IMR-90 (cell line): ENCODE data around the gene DDC. TPM values are rescaled to one million over a fixed set of nuclear protein-coding genes. Genes with fewer than 3 reads are reported as not detected.

Experiments
- ATAC-seq: fragments of 200-7000 bp; cut with Tn5 transposase; 2 replicates; pipeline ENCODE4 v1.9.1; 2020; ENCODE audit warnings: low read depth, mild to moderate bottlenecking, moderate library complexity
- BruUV-seq: library from RNA; stranded (reverse); fragments of 400-500 nt; replicated peaks from 2 replicates; lab custom pipeline; 2021; lab: Mats Ljungman, UMichigan
- CTCF ChIA-PET: fragments of 300-600 bp; formaldehyde crosslinking; extraction: SDS; loops from one replicate; lab custom pipeline; 2021; ENCODE audit warnings: antibody characterized with exemption; lab: Yijun Ruan, JAX
- POLR2A ChIA-PET: fragments of 300-600 bp; sonication (Branson Sonifier 250); formaldehyde crosslinking; loops from one replicate; lab custom pipeline; 2022; ENCODE audit warnings: antibody characterized with exemption; ENCODE audit not compliant: unreplicated experiment; lab: Charles Lee
- DNase-seq: peaks from one replicate; pipeline ENCODE4 v3.0.0; 2013
- H2AFZ ChIP-seq: replicated peaks from 2 replicates; pipeline ENCODE3; 2013; ENCODE audit warnings: low read length, mild to moderate bottlenecking; ENCODE audit not compliant: poor library complexity
- H2AK5ac ChIP-seq: 2 replicates; pipeline ENCODE4 v1.6.1; 2013; ENCODE audit warnings: low read depth, low read length, inconsistent platforms
- H2AK9ac ChIP-seq: replicated peaks from 2 replicates; pipeline ENCODE3; 2013; ENCODE audit warnings: mild to moderate bottlenecking, low read depth, low read length, moderate library complexity; ENCODE audit not compliant: poor library complexity
- H2BK120ac ChIP-seq: 2 replicates; pipeline ENCODE4 v1.6.1; 2013; ENCODE audit warnings: low read depth, low read length, inconsistent platforms
- H2BK15ac ChIP-seq: 3 replicates; pipeline ENCODE4 v1.6.1; 2013; ENCODE audit warnings: low read depth, low read length, inconsistent platforms
- H2BK20ac ChIP-seq: 2 replicates; pipeline ENCODE4 v1.6.1; 2013; ENCODE audit warnings: low read depth, mild to moderate bottlenecking, inconsistent platforms, low read length, moderate library complexity
- H2BK5ac ChIP-seq: 2 replicates; pipeline ENCODE4 v1.6.1; 2013; ENCODE audit warnings: mild to moderate bottlenecking, low read depth, low read length, inconsistent platforms; ENCODE audit not compliant: poor library complexity, severe bottlenecking
- H3K14ac ChIP-seq: replicated peaks from 2 replicates; pipeline ENCODE4 v1.6.1; 2013; ENCODE audit warnings: low read depth, low read length, inconsistent platforms
- H3K18ac ChIP-seq: 2 replicates; pipeline ENCODE4 v1.6.1; 2013; ENCODE audit warnings: low read depth, low read length, control low read depth
- H3K23ac ChIP-seq: 2 replicates; pipeline ENCODE4 v1.6.1; 2013; ENCODE audit warnings: low read depth, low read length, inconsistent platforms
- H3K27ac ChIP-seq: 2 replicates; pipeline ENCODE4 v1.5.1; 2013; ENCODE audit warnings: mild to moderate bottlenecking, control low read depth, low read length; ENCODE audit not compliant: insufficient read depth
- H3K27me3 ChIP-seq: 2 replicates; pipeline ENCODE4 v1.6.1; 2013; ENCODE audit warnings: low read length; ENCODE audit not compliant: control insufficient read depth, insufficient read depth
- H3K36me3 ChIP-seq: 2 replicates; pipeline ENCODE4 v1.6.1; 2013; ENCODE audit warnings: low read length, mixed read lengths; ENCODE audit not compliant: control insufficient read depth, insufficient read depth
- H3K4ac ChIP-seq: 2 replicates; pipeline ENCODE4 v1.6.1; 2013; ENCODE audit warnings: low read depth, low read length, inconsistent platforms
- H3K4me1 ChIP-seq: 2 replicates; pipeline ENCODE4 v1.6.1; 2013; ENCODE audit warnings: low read length, mixed read lengths; ENCODE audit not compliant: control insufficient read depth, insufficient read depth
- H3K4me2 ChIP-seq: 2 replicates; pipeline ENCODE4 v1.6.1; 2013; ENCODE audit warnings: low read depth, mild to moderate bottlenecking, control low read depth, low read length, moderate library complexity
- H3K4me3 ChIP-seq: 2 replicates; pipeline ENCODE4 v1.5.1; 2013; ENCODE audit warnings: low read depth, mild to moderate bottlenecking, control low read depth, low read length, moderate library complexity; ENCODE audit not compliant: insufficient read depth
- H3K56ac ChIP-seq: 2 replicates; pipeline ENCODE4 v1.6.1; 2013; ENCODE audit warnings: low read length, inconsistent platforms; ENCODE audit not compliant: insufficient read depth; ENCODE audit errors: extremely low read depth
- H3K79me1 ChIP-seq, 2 experiments: 2 replicates each; pipeline ENCODE4 v1.6.1; 2013; ENCODE audit warnings: low read length in 2 of 2, inconsistent platforms in 1 of 2, low read depth in 1 of 2
- H3K9ac ChIP-seq: 2 replicates; pipeline ENCODE4 v1.6.1; 2013; ENCODE audit warnings: low read depth, low read length, control low read depth
- H3K9me1 ChIP-seq: 2 replicates; pipeline ENCODE4 v1.6.1; 2013; ENCODE audit warnings: low read length, inconsistent platforms; ENCODE audit not compliant: insufficient read depth
- H3K9me3 ChIP-seq: 2 replicates; pipeline ENCODE4 v1.6.1; 2013; ENCODE audit warnings: low read length; ENCODE audit not compliant: control insufficient read depth, insufficient read depth
- H4K20me1 ChIP-seq: 2 replicates; pipeline ENCODE4 v1.6.1; 2013; ENCODE audit warnings: low read length, inconsistent platforms; ENCODE audit not compliant: insufficient read depth
- H4K5ac ChIP-seq: 2 replicates; pipeline ENCODE4 v1.6.1; 2013; ENCODE audit warnings: mild to moderate bottlenecking, low read depth, low read length, control low read depth
- H4K8ac ChIP-seq, 2 experiments: 2 replicates each; pipeline ENCODE4 v1.6.1; 2013; ENCODE audit warnings: low read depth in 2 of 2, low read length in 2 of 2, control low read depth in 1 of 2, inconsistent platforms in 1 of 2
- H4K91ac ChIP-seq: 2 replicates; pipeline ENCODE4 v1.6.1; 2013; ENCODE audit warnings: low read depth, low read length, inconsistent platforms; ENCODE audit not compliant: insufficient read depth
- BHLHE40 ChIP-seq: fragments of 150-350 bp; IDR thresholded peaks from 2 replicates; pipeline ENCODE4 v1.6.1; 2016; ENCODE audit warnings: mild to moderate bottlenecking, low read depth, low read length
- CEBPB ChIP-seq: IDR thresholded peaks from 2 replicates; pipeline ENCODE4 v1.6.1; 2012; ENCODE audit warnings: low read depth, low read length, improper control_type of control experiment
- MAFK ChIP-seq: IDR thresholded peaks from 2 replicates; pipeline ENCODE4 v1.6.1; 2012; ENCODE audit warnings: low read depth, low read length, improper control_type of control experiment
- MAZ ChIP-seq: IDR thresholded peaks from 2 replicates; pipeline ENCODE4 v1.6.1; 2012; ENCODE audit warnings: low read depth, mild to moderate bottlenecking, low read length, improper control_type of control experiment, moderate library complexity, borderline replicate concordance
- MXI1 ChIP-seq: IDR thresholded peaks from 2 replicates; pipeline ENCODE4 v1.6.1; 2012; ENCODE audit warnings: low read depth, mild to moderate bottlenecking, low read length, moderate library complexity, borderline replicate concordance
- NFE2L2 ChIP-seq: fragments of 150-350 bp; IDR thresholded peaks from 2 replicates; pipeline ENCODE4 v1.6.1; 2016; ENCODE audit warnings: low read depth, mild to moderate bottlenecking, low read length
- POLR2A ChIP-seq: IDR thresholded peaks from 2 replicates; pipeline ENCODE4 v1.6.1; 2012; ENCODE audit warnings: mild to moderate bottlenecking, low read depth, low read length
- RAD21 ChIP-seq: IDR thresholded peaks from 2 replicates; pipeline ENCODE4 v1.6.1; 2012; ENCODE audit warnings: low read length, improper control_type of control experiment
- SMC3 ChIP-seq: fragments of 150-350 bp; IDR thresholded peaks from 2 replicates; pipeline ENCODE4 v1.6.1; 2016; ENCODE audit warnings: low read depth, mild to moderate bottlenecking, antibody characterized with exemption, low read length, moderate library complexity
- USF2 ChIP-seq: fragments of 150-350 bp; IDR thresholded peaks from 2 replicates; pipeline ENCODE4 v1.6.1; 2017; ENCODE audit warnings: mild to moderate bottlenecking, antibody characterized with exemption, low read length, low read depth
- WGBS, 2 experiments: methylation state at CpG; one replicate each; pipeline versions ENCODE4 v1.1.5 to v1.1.7; 2013; ENCODE audit warnings: missing lambda C conversion rate in 2 of 2; ENCODE audit not compliant: insufficient read length in 1 of 2; ENCODE audit errors: extremely low coverage in 2 of 2; 5-methylcytosine and 5-hydroxymethylcytosine counted together
- dilution Hi-C: fragments of 300-500 bp; cut with HindIII; formaldehyde crosslinking; loops from one replicate; pipeline ENCODE4 v1.14.3; 2018; ENCODE audit warnings: low sequenced_read_pairs; ENCODE audit not compliant: unreplicated experiment
- in situ Hi-C: fragments of 300-500 bp; cut with MboI; formaldehyde crosslinking; loops from 3 replicates; pipeline ENCODE4 v1.14.3; 2019; ENCODE audit warnings: low sequenced_read_pairs, inconsistent platforms, mixed read lengths
- intact Hi-C: fragments of 100-400 bp; cut with micrococcal nuclease; formaldehyde crosslinking; loops from 2 replicates; pipeline ENCODE4 v1.10.0; 2022
- polyA plus RNA-seq, 3 experiments: library from polyadenylated mRNA; depleted of rRNA; stranded (reverse); fragments of >200 nt; gene quantifications; 2 replicates each; pipeline ENCODE4 v1.2.3, GENCODE V29; 2012; ENCODE audit warnings: low replicate concordance in 1 of 3
- total RNA-seq: library from RNA; depleted of rRNA; stranded (reverse); fragments of >200 nt; gene quantifications from 2 replicates; pipeline ENCODE4 v1.2.3, GENCODE V29; 2012

Gene DDC
- total and polyA plus RNA-seq, 2 of the 4 experiments (the other 2 are of a cell fraction), result not detected

- POLR2A ChIA-PET, result no interaction called here
- no peak overlapping the region for H3K27ac ChIP-seq
- no peaks in the 10 kb centered on the region for H4K20me1 ChIP-seq
These were observed 102.2 kb downstream of the DDC start for GRCh38 chr7:50463035-50463434.

More at GRCh38 chr7:50463035-50463434, 102.2 kb downstream of the DDC start:
- in situ Hi-C loops (loop anchor here (10.0 to 25.0 kb wide), 2 partner anchors 224 to 612 kb away; no protein-coding TSS in a partner anchor), dilution Hi-C loops (no loop called here), intact Hi-C loops (no loop called here)
- Histone ChIP-seq H3K36me3 (no peaks in the 10 kb centered on the region), H3K4me3 (no peak overlapping the region), H3K9me1 (no peaks in the 10 kb centered on the region), H2BK20ac (no peak overlapping the region), H3K27me3 (peaks cover 12% of the 10 kb centered on the region), H4K8ac (no peak overlapping the region), H2BK120ac (no peak overlapping the region), H3K23ac (no peak overlapping the region), H3K9me3 (no peaks in the 10 kb centered on the region), H3K4me2 (no peak overlapping the region), H2AFZ (no peak overlapping the region), H3K18ac (no peak overlapping the region), H3K4ac (no peak overlapping the region), H2BK5ac (no peak overlapping the region), H2BK15ac (no peak overlapping the region), H2AK5ac (no peak overlapping the region), H3K9ac (no peak overlapping the region), H3K14ac (no peak overlapping the region), H3K79me1 (no peaks in the 10 kb centered on the region), H4K5ac (no peak overlapping the region), H3K4me1 (no peaks in the 10 kb centered on the region), H2AK9ac (no peak overlapping the region), H3K56ac (no peak overlapping the region), H4K91ac (no peak overlapping the region)
- TF ChIP-seq MAZ (no peak), SMC3 (no peak), MAFK (no peak), NFE2L2 (no peak), BHLHE40 (no peak), POLR2A (no peak), USF2 (no peak), RAD21 (no peak), MXI1 (no peak), CEBPB (no peak)
- 75% methylated on average over 8 of the region's 13 CpGs; no CpG with 5 or more reads in 1 of the 2 experiments for WGBS, 2 experiments
- no TSS peak for BruUV-seq
- ATAC-seq (no peak), DNase-seq (no peak)
- CTCF ChIA-PET, result interaction anchor here (1.0 to 1.2 kb wide), 2 partner anchors 678 to 698 kb away, joined by 3 to 4 read pairs; no protein-coding TSS in a partner anchor
